ENCODE measurements around the gene C1QTNF2. TPM values are rescaled to one million over a fixed set of nuclear protein-coding genes. Genes with fewer than 3 reads are reported as not detected.

The C1QTNF2 gene
- total RNA-seq, 2 experiments from 2014 or later: not detected

- no peak overlapping the region for H3K4me3 Mint-ChIP-seq
- H3K9me3 Mint-ChIP-seq: no peaks in the 10 kb centered on the region
- peaks cover 3% of the 10 kb centered on the region for H3K4me1 Mint-ChIP-seq (ENCODE audit: low read depth)
- intact Hi-C loops (cut with micrococcal nuclease): no loop called here
- TF ChIP-seq CTCF (IDR thresholded peaks at IDR 0.05): no peak
- CTCF ChIA-PET: interaction anchor here (1.4 kb wide), 1 partner anchor 16 kb away, joined by 3 read pairs; no protein-coding TSS in a partner anchor
- H3K27me3 Mint-ChIP-seq: peaks cover 41% of the 10 kb centered on the region
- POLR2A ChIA-PET: no interaction called here
- DNase-seq (no peak), ATAC-seq (no peak)
- H3K36me3 Mint-ChIP-seq (ENCODE audit: low read depth): no peaks in the 10 kb centered on the region
- H3K27ac Mint-ChIP-seq: no peak overlapping the region
These were observed 5.3 kb upstream of the C1QTNF2 start for GRCh38 chr5:160375701-160376100.

GRCh38 chr5:160375166-160375565 lies 4.7 kb upstream of the C1QTNF2 start:
- TF ChIP-seq CTCF (IDR thresholded peaks at IDR 0.05): no peak
- no peak for DNase-seq
- Mint-ChIP-seq H3K4me1 (ENCODE audit: low read depth) (peaks cover 4% of the 10 kb centered on the region), H3K4me3 (no peak overlapping the region), H3K27ac (no peak overlapping the region), H3K9me3 (no peaks in the 10 kb centered on the region), H3K36me3 (ENCODE audit: low read depth) (no peaks in the 10 kb centered on the region), H3K27me3 (peaks cover 43% of the 10 kb centered on the region)
- CTCF ChIA-PET: interaction anchor here (1.4 kb wide), 1 partner anchor 15 kb away, joined by 3 read pairs; no protein-coding TSS in a partner anchor
- POLR2A ChIA-PET: no interaction called here
- no peak for ATAC-seq
- intact Hi-C loops (cut with micrococcal nuclease): no loop called here

- no peak for TF ChIP-seq CTCF (IDR thresholded peaks at IDR 0.05)
- ChIA-PET CTCF (interaction anchor here (1.5 to 2.5 kb wide), 2 partner anchors 8 to 27 kb away, joined by 4 to 10 read pairs; no protein-coding TSS in a partner anchor), POLR2A (interaction anchor here (0.7 kb wide), 1 partner anchor 28 kb away, joined by 3 read pairs; no protein-coding TSS in a partner anchor)
- no peaks in the 10 kb centered on the region for H3K9me3 Mint-ChIP-seq
- no peak for DNase-seq
- H3K4me1 Mint-ChIP-seq (ENCODE audit: low read depth): peaks cover 10% of the 10 kb centered on the region
- H3K4me3 Mint-ChIP-seq: no peak overlapping the region
- no peaks in the 10 kb centered on the region for H3K36me3 Mint-ChIP-seq (ENCODE audit: low read depth)
- no peak overlapping the region for H3K27ac Mint-ChIP-seq
- no peak for ATAC-seq
- intact Hi-C loops (cut with micrococcal nuclease): no loop called here
- H3K27me3 Mint-ChIP-seq: peaks cover 61% of the 10 kb centered on the region
These were observed 868 bp upstream of the C1QTNF2 start for GRCh38 chr5:160371294-160371693.

- no peak overlapping the region for H3K27ac Mint-ChIP-seq
These were observed 248 bp upstream of the C1QTNF2 start for GRCh38 chr5:160370713-160371034.

GRCh38 chr5:160367885-160368284 lies 2.5 kb downstream of the C1QTNF2 start:
- intact Hi-C loops (cut with micrococcal nuclease): no loop called here
- Mint-ChIP-seq H3K9me3 (no peaks in the 10 kb centered on the region), H3K27me3 (peaks cover 50% of the 10 kb centered on the region), H3K36me3 (ENCODE audit: low read depth) (no peaks in the 10 kb centered on the region), H3K27ac (no peak overlapping the region), H3K4me3 (no peak overlapping the region), H3K4me1 (ENCODE audit: low read depth) (peaks cover 10% of the 10 kb centered on the region)
- POLR2A ChIA-PET: no interaction called here
- CTCF ChIA-PET: interaction anchor here (0.9 kb wide), 1 partner anchor 22 kb away, joined by 3 read pairs; no protein-coding TSS in a partner anchor
- no peak for TF ChIP-seq CTCF (IDR thresholded peaks at IDR 0.05)
- ATAC-seq: no peak
- no peak for DNase-seq

More at GRCh38 chr5:160370713-160371034, 248 bp upstream of the C1QTNF2 start:
- POLR2A ChIA-PET: no interaction called here
- no peak for ATAC-seq
- DNase-seq: no peak
- CTCF ChIA-PET: interaction anchor here (1.5 to 2.5 kb wide), 2 partner anchors 9 to 26 kb away, joined by 4 to 10 read pairs; no protein-coding TSS in a partner anchor
- Mint-ChIP-seq H3K4me3 (peak overlapping the region; percentile 2), H3K36me3 (ENCODE audit: low read depth) (no peaks in the 10 kb centered on the region), H3K27me3 (peaks cover 64% of the 10 kb centered on the region), H3K9me3 (no peaks in the 10 kb centered on the region), H3K4me1 (ENCODE audit: low read depth) (peaks cover 10% of the 10 kb centered on the region)
- TF ChIP-seq CTCF (IDR thresholded peaks at IDR 0.05): no peak
- intact Hi-C loops (cut with micrococcal nuclease): no loop called here
